Measurements from ENCODE around the gene RTP5.
"Not testable (repeated sequence)": the region's sequence is repeated elsewhere in the genome, so short reads cannot be mapped to it uniquely, and the experiment has no call there.

- not testable (repeated sequence) for TF ChIP-seq POLR2AphosphoS5, POLR2A (IDR thresholded peaks at IDR 0.05)
These were observed 6.4 kb downstream of the RTP5 start for GRCh38 chr2:241875754-241876527.

All from breast epithelium (tissue), 3 donors.